ENCODE data around the gene HACE1.
A peak's percentile ranks its signal among the peaks of the same experiment; 100 is the strongest.

Gene HACE1

DNA sequence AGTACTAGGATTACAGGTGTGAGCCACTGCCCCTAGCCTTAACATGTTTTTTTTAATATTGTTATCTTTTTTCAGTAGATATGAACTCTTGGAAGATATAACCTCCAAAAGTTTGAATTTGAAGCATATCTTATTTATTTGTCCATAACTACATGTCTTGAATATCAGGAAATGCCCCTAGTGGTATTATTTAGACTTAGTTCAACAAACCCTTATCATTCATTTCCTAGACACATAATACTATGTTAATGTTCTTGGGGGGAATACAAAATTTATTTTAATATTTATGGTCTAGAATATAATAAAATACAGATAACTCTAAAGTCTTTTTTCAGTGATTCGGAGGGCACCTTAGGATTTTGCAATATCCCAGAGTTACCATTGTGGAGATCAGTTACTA lies 160.7 kb downstream of the HACE1 start:
- no peaks in the 10 kb centered on the region for H3K27me3 ChIP-seq (ENCODE audit: insufficient read depth, low read depth, severe bottlenecking)
- no peak overlapping the region for H3K27ac ChIP-seq
- TF ChIP-seq CTCF (IDR thresholded peaks at IDR 0.05; ENCODE audit: low read depth, low read length), result no peak
- no peak for DNase-seq
- H3K36me3 ChIP-seq, result no peaks in the 10 kb centered on the region
- H3K9me3 ChIP-seq (ENCODE audit: severe bottlenecking), result no peaks in the 10 kb centered on the region
- H3K4me3 ChIP-seq (ENCODE audit: low read depth, low read length), result no peak overlapping the region

DNA sequence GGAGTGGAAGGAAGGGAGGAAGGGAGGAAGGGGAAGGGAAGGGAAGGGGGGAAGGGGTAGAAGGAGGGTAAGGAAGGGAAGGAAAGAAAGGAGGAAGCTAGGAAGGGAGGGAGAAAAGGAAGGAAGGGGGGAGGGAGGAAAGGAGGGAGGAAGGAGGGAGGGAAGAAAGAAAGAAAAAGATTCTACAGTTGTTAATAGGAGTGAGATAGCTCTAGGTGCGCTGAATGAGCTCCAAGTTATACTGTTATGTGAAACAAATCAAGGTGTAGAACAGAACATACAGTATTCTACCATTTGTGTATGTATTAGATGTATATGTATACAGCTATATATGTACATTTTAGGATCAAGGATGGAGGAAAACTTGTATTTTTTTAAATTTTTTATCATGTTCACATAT lies 167.7 kb downstream of the HACE1 start:
- Histone ChIP-seq H3K4me3 (ENCODE audit: low read depth, low read length) (no peak overlapping the region), H3K27me3 (ENCODE audit: insufficient read depth, low read depth, severe bottlenecking) (no peaks in the 10 kb centered on the region), H3K36me3 (no peaks in the 10 kb centered on the region), H3K27ac (no peak overlapping the region), H3K9me3 (ENCODE audit: severe bottlenecking) (no peaks in the 10 kb centered on the region)
- DNase-seq, result no peak
- TF ChIP-seq CTCF (IDR thresholded peaks at IDR 0.05; ENCODE audit: low read depth, low read length), result no peak

DNA sequence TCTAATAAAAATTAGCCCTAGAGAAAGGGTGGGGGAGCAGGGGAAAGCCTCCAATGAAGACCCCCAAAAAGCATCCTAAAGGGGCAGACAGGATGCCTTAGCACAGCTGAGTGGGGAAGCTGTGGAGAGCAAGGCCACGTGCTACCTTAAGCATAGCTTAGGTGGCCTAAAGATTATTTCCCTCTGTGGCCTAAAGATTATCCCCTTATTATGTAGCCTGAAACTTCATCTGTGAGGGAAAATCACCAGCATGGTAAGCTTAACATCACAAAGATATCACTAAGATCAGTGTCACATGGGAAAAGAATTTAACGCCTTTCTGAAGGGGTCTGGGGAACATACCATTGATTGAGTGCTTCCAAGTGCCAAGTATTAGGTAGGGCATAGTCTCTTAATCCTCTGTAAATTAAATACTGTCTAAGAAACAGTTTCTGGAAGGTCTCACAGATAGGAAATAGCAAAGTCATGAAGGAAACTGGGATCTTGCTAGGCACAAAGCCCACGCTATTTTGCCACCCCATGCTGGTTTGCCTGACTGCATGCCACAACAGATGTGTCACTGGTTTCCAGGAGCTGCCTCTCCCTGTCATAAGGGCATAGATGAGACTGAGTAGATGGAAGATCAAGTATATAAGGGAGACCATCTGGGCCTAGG lies 170.0 kb downstream of the HACE1 start:
- Histone ChIP-seq H3K9me3 (ENCODE audit: severe bottlenecking) (no peaks in the 10 kb centered on the region), H3K27me3 (ENCODE audit: insufficient read depth, low read depth, severe bottlenecking) (no peaks in the 10 kb centered on the region), H3K4me3 (ENCODE audit: low read depth, low read length) (no peak overlapping the region), H3K27ac (peak overlapping the region; percentile 55), H3K36me3 (no peaks in the 10 kb centered on the region)
- no peak for TF ChIP-seq CTCF (IDR thresholded peaks at IDR 0.05; ENCODE audit: low read depth, low read length)
- DNase-seq, result peak; percentile 68

DNA sequence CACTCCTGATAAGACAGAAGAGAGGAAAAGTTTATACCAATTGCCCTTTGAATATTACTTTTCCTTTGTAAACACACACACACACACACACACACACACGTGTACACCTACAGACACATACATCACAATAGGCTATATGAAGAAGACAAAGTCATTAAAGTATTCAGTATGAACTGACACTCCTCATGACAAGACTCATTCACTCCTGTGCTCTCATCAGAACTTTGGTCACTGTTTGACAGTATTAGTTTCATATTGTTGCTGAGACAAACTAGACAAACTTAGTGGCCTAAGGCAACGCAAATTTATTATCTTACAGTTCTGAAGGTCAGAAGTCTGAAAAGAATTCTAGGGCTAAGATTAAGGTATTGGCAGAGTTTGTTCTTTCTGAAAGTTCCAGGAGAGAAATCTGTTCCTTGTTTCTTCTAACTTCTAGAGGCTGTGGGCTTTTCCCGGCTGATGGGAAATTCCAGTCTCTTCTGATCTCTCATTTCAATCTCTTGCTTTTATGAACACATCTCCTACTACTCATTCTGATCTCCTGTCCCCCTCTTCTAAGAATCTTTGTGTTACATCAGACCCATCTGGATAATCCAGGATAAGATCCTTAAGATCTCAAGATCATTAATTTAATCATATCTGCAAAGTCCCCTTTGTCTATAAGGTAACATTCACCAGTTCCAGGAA lies 171.3 kb downstream of the HACE1 start:
- H3K36me3 ChIP-seq, result no peaks in the 10 kb centered on the region
- no peaks in the 10 kb centered on the region for H3K27me3 ChIP-seq (ENCODE audit: insufficient read depth, low read depth, severe bottlenecking)
- peak overlapping the region; percentile 55 for H3K27ac ChIP-seq
- no peak for TF ChIP-seq CTCF (IDR thresholded peaks at IDR 0.05; ENCODE audit: low read depth, low read length)
- DNase-seq, result no peak
- H3K9me3 ChIP-seq (ENCODE audit: severe bottlenecking), result no peaks in the 10 kb centered on the region
- H3K4me3 ChIP-seq (ENCODE audit: low read depth, low read length), result no peak overlapping the region

- no peak overlapping the region for H3K4me3 ChIP-seq (ENCODE audit: low read depth, low read length)
- DNase-seq, result no peak
- no peaks in the 10 kb centered on the region for H3K27me3 ChIP-seq (ENCODE audit: insufficient read depth, low read depth, severe bottlenecking)
- H3K9me3 ChIP-seq (ENCODE audit: severe bottlenecking), result no peaks in the 10 kb centered on the region
- no peak overlapping the region for H3K27ac ChIP-seq
- no peak for TF ChIP-seq CTCF (IDR thresholded peaks at IDR 0.05; ENCODE audit: low read depth, low read length)
- no peaks in the 10 kb centered on the region for H3K36me3 ChIP-seq
Observed at GRCh38 chr6:104686550-104687175, 173.1 kb downstream of the HACE1 start.

Data from WERI-Rb-1 (cell line).